ENCODE measurements around the gene MZT2B.
"Not testable (repeated sequence)": the region's sequence is repeated elsewhere in the genome, so short reads cannot be mapped to it uniquely, and the experiment has no call there.

MZT2B gene

GRCh38 chr2:130180404-130181324 is 1.4 kb upstream of the MZT2B start:
- DNase-seq = not testable (repeated sequence)

GRCh38 chr2:130181325-130181879 is 660 bp upstream of the MZT2B start, which contains the start of gene SMPD4:
Gene SMPD4, minus strand, starts transcription at chr2:130181602. Its CDS starts 5,010 bp downstream, at chr2:130176592.
- DNase-seq = peak; percentile 98

GRCh38 chr2:130182826-130183511 is 907 bp downstream of the MZT2B start:
- not testable (repeated sequence) for DNase-seq

- DNase-seq = no peak
Observed at GRCh38 chr2:130183512-130184373, 1.7 kb downstream of the MZT2B start.

- DNase-seq = no peak
Observed at GRCh38 chr2:130185436-130185835, 3.4 kb downstream of the MZT2B start.

- no peak for DNase-seq
Observed at GRCh38 chr2:130185896-130186295, 3.8 kb downstream of the MZT2B start.

- no peak for DNase-seq
Observed at GRCh38 chr2:130186391-130186790, 4.3 kb downstream of the MZT2B start.

GRCh38 chr2:130187268-130187667 is 5.2 kb downstream of the MZT2B start:
- no peak for DNase-seq

GRCh38 chr2:130187859-130188792 is 6.1 kb downstream of the MZT2B start:
- DNase-seq = not testable (repeated sequence)

GRCh38 chr2:130188958-130189357 is 6.9 kb downstream of the MZT2B start:
- not testable (repeated sequence) for DNase-seq

GRCh38 chr2:130190237-130190636 is 8.2 kb downstream of the MZT2B start:
- no peak for DNase-seq

GRCh38 chr2:130191319-130191718 is 9.3 kb downstream of the MZT2B start:
- not testable (repeated sequence) for DNase-seq

GRCh38 chr2:130192451-130192850 is 10.4 kb downstream of the MZT2B start:
- not testable (repeated sequence) for DNase-seq

- not testable (repeated sequence) for DNase-seq
Observed at GRCh38 chr2:130193824-130194223, 11.8 kb downstream of the MZT2B start.

- not testable (repeated sequence) for DNase-seq
Observed at GRCh38 chr2:130195089-130195635, 13.1 kb downstream of the MZT2B start.

GRCh38 chr2:130196052-130196451 is 14.0 kb downstream of the MZT2B start:
- not testable (repeated sequence) for DNase-seq

- no peak for DNase-seq
Observed at GRCh38 chr2:130198343-130198742, 16.3 kb downstream of the MZT2B start, which contains the start of gene TUBA3E. Gene TUBA3E, minus strand, starts transcription at chr2:130198439. Its CDS starts 79 bp downstream, at chr2:130198360.

- not testable (repeated sequence) for DNase-seq
Observed at GRCh38 chr2:130202518-130202917, 20.5 kb downstream of the MZT2B start.

- DNase-seq = not testable (repeated sequence)
Observed at GRCh38 chr2:130203150-130203549, 21.1 kb downstream of the MZT2B start.

- DNase-seq = not testable (repeated sequence)
Observed at GRCh38 chr2:130207051-130207450, 25.0 kb downstream of the MZT2B start.

- DNase-seq = not testable (repeated sequence)
Observed at GRCh38 chr2:130219147-130219546, 37.1 kb downstream of the MZT2B start.

Data from stimulated activated CD4-positive, alpha-beta T cell treated with anti-CD3 and anti-CD28 coated beads, Interleukin-4, amount 100 ng/mL, for 24 hours (primary cell).